Stimulated activated CD4-positive, alpha-beta T cell treated with anti-CD3 and anti-CD28 coated beads, Interleukin-1b, Interleukin-23, amount 100 ng/mL, for 24 hours (primary cell): ENCODE measurements around the gene BORA.
"Not testable (repeated sequence)": the region's sequence is repeated elsewhere in the genome, so short reads cannot be mapped to it uniquely, and the experiment has no call there.

Source experiments
- DNase-seq, 4 experiments: peaks; one replicate each; pipeline ENCODE4 v3.0.0-alpha.2; 2020; ENCODE audit warnings: low read depth in 4 of 4, low spot score in 1 of 4

Gene BORA

GRCh38 chr13:72760189-72760588 is 32.5 kb downstream of the BORA start:
- DNase-seq, result no peak

GRCh38 chr13:72763411-72763810 is 35.7 kb downstream of the BORA start:
- no peak for DNase-seq

DNA sequence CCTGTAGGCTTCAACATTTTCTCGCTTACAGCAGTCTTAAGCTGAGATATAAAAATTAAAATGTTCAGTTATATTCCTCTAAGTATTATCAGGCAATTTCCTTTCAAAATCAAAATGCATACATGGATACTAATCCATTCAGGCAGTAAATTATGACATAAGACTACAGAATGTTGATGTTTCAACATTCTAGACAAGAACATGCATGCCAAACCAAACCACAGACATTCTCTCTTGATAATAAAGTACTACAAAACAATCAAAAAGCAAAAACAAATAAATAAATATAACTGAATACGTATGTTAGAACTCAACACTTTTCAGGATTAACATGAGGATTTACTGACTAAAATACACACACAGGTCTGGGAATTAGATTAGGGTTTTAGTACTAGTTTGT is 46.3 kb downstream of the BORA start:
- no peak for DNase-seq

- peak; percentile 85 to 97 (median 92) for DNase-seq
Measured at GRCh38 chr13:72781451-72782439, 54.0 kb downstream of the BORA start, which contains the start of the genes DIS3 and PIBF1. Gene DIS3, minus strand, starts transcription at chr13:72781900. Its CDS starts 68 bp downstream, at chr13:72781832. Gene PIBF1, plus strand, starts transcription at chr13:72782133. Its CDS starts 1,337 bp downstream, at chr13:72783470.

DNA sequence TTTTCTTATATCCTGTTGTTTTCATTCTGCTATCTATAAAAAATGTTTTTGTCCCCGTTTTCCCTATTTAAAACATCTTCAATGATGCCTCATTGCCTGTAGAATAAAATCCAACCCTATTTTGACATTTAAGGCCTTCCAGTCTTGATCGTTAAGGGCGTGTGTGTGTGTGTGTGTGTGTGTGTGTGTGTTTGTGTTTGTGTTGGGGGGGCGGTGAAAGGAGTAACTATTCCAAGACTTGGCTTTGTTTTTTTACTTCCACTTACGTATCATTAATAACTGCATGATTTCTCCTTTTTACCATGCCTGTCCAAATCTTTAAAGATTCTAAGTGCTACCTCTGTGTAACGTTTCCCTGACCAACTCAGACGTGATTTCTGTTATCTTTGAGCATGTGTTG is 55.0 kb downstream of the BORA start:
- no peak for DNase-seq

DNA sequence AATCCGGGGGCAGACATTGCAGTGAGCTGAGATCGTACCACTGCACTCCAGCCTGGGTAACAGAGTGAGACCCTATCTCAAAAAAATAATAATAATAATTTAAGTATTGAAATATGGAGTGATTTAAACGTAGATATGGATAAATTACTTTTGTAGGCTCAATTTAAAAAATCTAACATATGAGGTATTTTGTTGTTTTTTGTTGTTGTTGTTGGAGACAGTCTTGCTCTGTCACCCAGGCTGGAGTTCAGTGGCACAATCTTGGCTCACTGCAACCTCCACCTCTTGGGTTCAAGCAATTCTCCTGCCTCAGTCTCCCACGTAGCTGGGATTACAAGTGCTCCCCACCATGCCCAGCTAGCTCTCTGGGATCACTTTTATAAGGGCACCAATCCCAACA is 57.0 kb downstream of the BORA start:
- DNase-seq, result not testable (repeated sequence)

GRCh38 chr13:72788831-72789230 is 61.1 kb downstream of the BORA start:
- no peak for DNase-seq

- no peak for DNase-seq
Measured at GRCh38 chr13:72792640-72793039, 64.9 kb downstream of the BORA start.

DNA sequence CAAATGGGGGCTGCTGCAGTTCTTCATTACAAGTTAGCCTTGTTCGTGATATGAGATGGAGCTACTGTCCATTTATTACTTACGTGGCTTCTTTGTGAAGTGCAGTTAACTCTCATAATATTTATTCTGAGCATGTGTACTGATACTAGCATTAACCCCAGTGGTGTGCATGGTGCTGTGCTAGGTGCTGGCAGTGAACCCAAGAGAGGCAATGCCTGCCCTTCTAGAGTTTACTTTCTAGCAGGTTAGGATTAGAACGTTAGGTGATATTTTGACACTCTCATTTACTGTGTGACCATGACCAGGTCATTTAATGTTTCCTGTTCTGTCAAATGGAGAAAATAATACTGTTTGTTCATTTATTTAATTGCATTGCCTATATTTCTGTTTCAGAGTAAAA is 71.1 kb downstream of the BORA start:
- DNase-seq, result no peak

GRCh38 chr13:72804301-72804700 is 76.6 kb downstream of the BORA start:
- no peak for DNase-seq
